PC-3 (cell line): ENCODE data around the gene KCNK5.

Experiments used
- CTCF ChIP-seq: fragments of 300-600 bp; sonication (generic); conservative IDR thresholded peaks from 2 replicates; pipeline ENCODE4 v1.5.1; 2017; ENCODE audit warnings: antibody characterized with exemption, low read depth, mild to moderate bottlenecking, low read length
- EZH2 ChIP-seq: fragments of 300-600 bp; sonication (generic); IDR thresholded peaks from one replicate; pipeline ENCODE4 v1.6.1; 2017; ENCODE audit warnings: antibody characterized with exemption, mild to moderate bottlenecking, low read length; ENCODE audit not compliant: unreplicated experiment

- TF ChIP-seq CTCF (no peak), EZH2 (no peak)
Measured at GRCh38 chr6:39207416-39208222, 21.7 kb downstream of the KCNK5 start.
